BE2C (cell line): ENCODE data around the gene TINAG.

Experiments
- DNase-seq: peaks from one replicate; pipeline ENCODE4 v3.0.0-alpha.2; 2020
- H3K27me3 ChIP-seq: fragments of 250-450 bp; sonication (Bioruptor Pico); 2 replicates; pipeline ENCODE4 v1.5.1; 2020; ENCODE audit warnings: mild to moderate bottlenecking
- H3K36me3 ChIP-seq: fragments of 250-450 bp; sonication (Bioruptor Pico); 2 replicates; pipeline ENCODE4 v1.5.1; 2020; ENCODE audit warnings: mild to moderate bottlenecking
- H3K4me1 ChIP-seq: fragments of 250-450 bp; sonication (Bioruptor Pico); 2 replicates; pipeline ENCODE4 v1.5.1; 2020
- H3K4me3 ChIP-seq: 2 replicates; pipeline ENCODE4 v1.5.1; 2011; ENCODE audit warnings: low read depth, low read length
- H3K9me3 ChIP-seq: fragments of 250-450 bp; sonication (Bioruptor Pico); 2 replicates; pipeline ENCODE4 v1.5.1; 2020
- CTCF ChIP-seq: IDR thresholded peaks from 2 replicates; pipeline ENCODE4 v1.5.1; 2012; ENCODE audit warnings: mild to moderate bottlenecking, low read depth, low read length

Gene TINAG

GRCh38 chr6:54390362-54390761 lies 82.1 kb downstream of the TINAG start:
- TF ChIP-seq CTCF = no peak

GRCh38 chr6:54391577-54391976 lies 83.3 kb downstream of the TINAG start:
- Histone ChIP-seq H3K4me3 (no peak overlapping the region), H3K4me1 (no peaks in the 10 kb centered on the region), H3K27me3 (no peaks in the 10 kb centered on the region), H3K36me3 (no peaks in the 10 kb centered on the region), H3K9me3 (no peaks in the 10 kb centered on the region)
- no peak for DNase-seq
- no peak for TF ChIP-seq CTCF

More at GRCh38 chr6:54390362-54390761, 82.1 kb downstream of the TINAG start:
- no peaks in the 10 kb centered on the region for H3K9me3 ChIP-seq
- no peaks in the 10 kb centered on the region for H3K27me3 ChIP-seq
- H3K36me3 ChIP-seq = no peaks in the 10 kb centered on the region
- H3K4me3 ChIP-seq = no peak overlapping the region
- DNase-seq = no peak
- H3K4me1 ChIP-seq = no peaks in the 10 kb centered on the region

GRCh38 chr6:54403096-54403495 lies 94.9 kb downstream of the TINAG start:
- Histone ChIP-seq H3K4me1 (no peaks in the 10 kb centered on the region), H3K4me3 (no peak overlapping the region), H3K9me3 (no peaks in the 10 kb centered on the region; the same call in 1 of the 2 replicates), H3K36me3 (no peaks in the 10 kb centered on the region), H3K27me3 (no peaks in the 10 kb centered on the region)
- TF ChIP-seq CTCF = no peak
- DNase-seq = no peak

DNA sequence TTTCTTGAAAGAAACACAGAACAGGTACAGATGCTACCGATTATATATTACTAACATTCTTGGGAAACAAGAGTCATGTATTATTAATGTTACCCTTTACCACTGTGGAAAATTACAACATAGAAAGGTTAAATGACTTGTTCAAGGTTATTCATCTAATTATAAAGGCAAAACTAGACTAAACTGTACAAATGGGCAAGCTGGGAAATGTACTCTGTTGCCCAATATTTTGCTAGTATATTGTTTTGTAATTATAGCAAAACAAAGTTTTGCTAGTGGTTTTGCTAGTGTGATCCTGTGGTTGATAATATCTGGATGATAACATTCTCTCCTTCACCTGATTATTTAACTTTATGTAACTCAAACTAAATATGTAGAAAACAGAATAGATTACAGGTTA lies 96.5 kb downstream of the TINAG start:
- no peak for DNase-seq
- H3K27me3 ChIP-seq = no peaks in the 10 kb centered on the region
- TF ChIP-seq CTCF = no peak
- H3K4me3 ChIP-seq = no peak overlapping the region
- no peaks in the 10 kb centered on the region; the same call in 1 of the 2 replicates for H3K9me3 ChIP-seq
- no peaks in the 10 kb centered on the region for H3K36me3 ChIP-seq
- no peaks in the 10 kb centered on the region for H3K4me1 ChIP-seq

DNA sequence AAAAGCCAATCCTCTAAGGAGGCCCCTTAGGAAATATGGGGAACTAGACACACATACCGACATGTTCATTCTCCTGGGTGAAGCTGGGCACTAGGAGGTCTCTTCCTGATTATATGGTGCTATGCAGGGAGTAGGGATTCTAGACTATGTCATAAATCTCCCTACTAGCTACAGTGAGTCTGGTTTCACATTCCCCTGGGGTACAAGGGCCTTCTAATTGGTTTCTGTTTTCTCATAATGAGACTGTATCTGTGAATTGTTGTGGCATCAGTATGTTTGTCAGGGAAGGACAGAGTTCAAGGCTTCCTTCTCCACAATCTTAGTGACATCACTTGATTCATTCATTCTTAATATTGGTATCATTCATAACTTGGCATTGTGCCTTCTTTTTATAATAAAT lies 103.5 kb downstream of the TINAG start:
- H3K9me3 ChIP-seq = no peaks in the 10 kb centered on the region
- no peaks in the 10 kb centered on the region for H3K36me3 ChIP-seq
- no peaks in the 10 kb centered on the region for H3K27me3 ChIP-seq
- no peak for TF ChIP-seq CTCF
- H3K4me3 ChIP-seq = no peak overlapping the region
- H3K4me1 ChIP-seq = no peaks in the 10 kb centered on the region
- no peak for DNase-seq

DNA sequence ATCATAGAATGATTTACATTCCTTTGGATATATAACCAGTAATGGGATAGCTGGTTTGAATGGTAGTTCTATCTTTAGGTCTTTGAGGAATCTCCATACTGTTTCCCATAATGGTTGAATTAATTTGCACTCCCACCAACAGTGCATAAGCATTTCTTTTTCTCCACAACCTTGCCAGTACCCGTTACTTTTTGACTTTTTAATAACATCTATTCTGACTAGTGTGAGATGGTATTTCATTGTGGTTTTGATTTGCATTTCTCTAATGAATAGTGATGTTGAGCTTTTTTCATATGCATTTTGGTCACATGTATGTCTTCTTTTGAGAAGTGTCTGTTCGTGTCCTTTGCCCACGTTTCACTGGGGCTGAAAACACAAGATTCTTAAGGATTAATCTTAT lies 107.3 kb downstream of the TINAG start:
- no peak for TF ChIP-seq CTCF
- H3K9me3 ChIP-seq = no peaks in the 10 kb centered on the region
- no peaks in the 10 kb centered on the region for H3K36me3 ChIP-seq
- no peaks in the 10 kb centered on the region for H3K27me3 ChIP-seq
- DNase-seq = no peak
- H3K4me1 ChIP-seq = no peaks in the 10 kb centered on the region
- H3K4me3 ChIP-seq = no peak overlapping the region
